Activated B cell treated with CpG ODN at 0.5 μM for 24 hours (primary cell): ENCODE data around the gene CRISP2. TPM values are rescaled to one million over a fixed set of nuclear protein-coding genes. Genes with fewer than 3 reads are reported as not detected.
"Not testable (repeated sequence)": the region's sequence is repeated elsewhere in the genome, so short reads cannot be mapped to it uniquely, and the experiment has no call there.

ENCODE experiments used
- ATAC-seq: fragments of 200-7000 bp; cut with Tn5 transposase; one replicate; pipeline ENCODE4 v1.10.0; 2021; ENCODE audit warnings: low read depth, mild to moderate bottlenecking, moderate library complexity
- CTCF ChIA-PET: fragments of 350-600 bp; sonication (Branson Sonifier 250); formaldehyde crosslinking; loops from one replicate; lab custom pipeline; 2021; ENCODE audit warnings: antibody characterized with exemption; lab: Charles Lee
- POLR2A ChIA-PET: fragments of 350-600 bp; sonication (Branson Sonifier 250); formaldehyde crosslinking; loops from one replicate; lab custom pipeline; 2021; ENCODE audit warnings: antibody characterized with exemption; lab: Charles Lee
- DNase-seq: peaks from one replicate; pipeline ENCODE4 v3.0.0; 2022
- H3K27ac Mint-ChIP-seq: one replicate; pipeline ENCODE4 v1.8.0; 2020; ENCODE audit warnings: mixed read lengths
- H3K27me3 Mint-ChIP-seq: one replicate; pipeline ENCODE4 v1.8.0; 2021; ENCODE audit warnings: mixed read lengths
- H3K36me3 Mint-ChIP-seq: one replicate; pipeline ENCODE4 v1.8.0; 2021; ENCODE audit warnings: low read depth, mixed read lengths
- H3K4me1 Mint-ChIP-seq: one replicate; pipeline ENCODE4 v1.8.0; 2021; ENCODE audit warnings: mixed read lengths
- H3K4me3 Mint-ChIP-seq: one replicate; pipeline ENCODE4 v1.8.0; 2020; ENCODE audit warnings: mild to moderate bottlenecking, mixed read lengths
- H3K9me3 Mint-ChIP-seq: one replicate; pipeline ENCODE4 v1.8.0; 2020; ENCODE audit warnings: mixed read lengths
- CTCF ChIP-seq: fragments of 200-600 bp; IDR thresholded peaks from one replicate; pipeline ENCODE4 v1.8.0; 2022; ENCODE audit warnings: antibody characterized with exemption, mild to moderate bottlenecking
- intact Hi-C: fragments of 100-400 bp; cut with micrococcal nuclease; formaldehyde crosslinking; loops from one replicate; pipeline ENCODE4 v1.15.1; 2024
- total RNA-seq: library from RNA; stranded (reverse); gene quantifications from 2 replicates; pipeline ENCODE4 v1.2.3, GENCODE V29; 2022

CRISP2 gene
- total RNA-seq, 1 donor from 2014 or later = not detected

DNA sequence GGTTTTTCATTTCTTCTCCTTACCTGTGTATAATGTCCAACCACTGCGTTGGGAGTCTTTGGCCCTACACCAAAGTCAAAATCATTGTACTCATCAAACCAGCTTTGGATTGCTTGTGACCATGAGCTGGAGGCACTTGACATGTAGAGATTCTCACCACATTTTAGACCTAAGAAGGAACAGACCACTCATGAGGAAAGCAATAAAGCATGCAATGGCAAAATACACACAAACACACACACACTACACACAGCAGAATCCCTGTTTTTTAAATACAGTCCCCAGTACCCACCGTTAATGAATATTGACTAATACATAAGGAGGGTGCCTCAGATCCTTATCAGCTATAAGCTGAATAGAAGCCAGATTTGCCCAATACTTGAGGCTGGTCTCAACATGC is 20.3 kb upstream of the CRISP2 start:
- Mint-ChIP-seq H3K4me3 (no peak overlapping the region), H3K27ac (no peak overlapping the region), H3K27me3 (no peaks in the 10 kb centered on the region), H3K9me3 (no peaks in the 10 kb centered on the region), H3K4me1 (no peaks in the 10 kb centered on the region), H3K36me3 (no peaks in the 10 kb centered on the region)
- intact Hi-C loops = no loop called here
- CTCF ChIA-PET = no interaction called here
- no peak for TF ChIP-seq CTCF
- ATAC-seq (no peak), DNase-seq (no peak)
- POLR2A ChIA-PET = no interaction called here

- DNase-seq (no peak), ATAC-seq (no peak)
- Mint-ChIP-seq H3K27ac (no peak overlapping the region), H3K27me3 (no peaks in the 10 kb centered on the region), H3K36me3 (no peaks in the 10 kb centered on the region), H3K4me1 (no peaks in the 10 kb centered on the region), H3K9me3 (no peaks in the 10 kb centered on the region), H3K4me3 (no peak overlapping the region)
- intact Hi-C loops = no loop called here
- CTCF ChIA-PET = no interaction called here
- no peak for TF ChIP-seq CTCF
- POLR2A ChIA-PET = no interaction called here
Observed at GRCh38 chr6:49732781-49733180, 19.4 kb upstream of the CRISP2 start.

- ATAC-seq (no peak), DNase-seq (no peak)
- Mint-ChIP-seq H3K27ac (no peak overlapping the region), H3K4me1 (no peaks in the 10 kb centered on the region), H3K27me3 (no peaks in the 10 kb centered on the region), H3K4me3 (no peak overlapping the region), H3K36me3 (no peaks in the 10 kb centered on the region), H3K9me3 (no peaks in the 10 kb centered on the region)
- intact Hi-C loops = no loop called here
- no peak for TF ChIP-seq CTCF
- ChIA-PET POLR2A (no interaction called here), CTCF (no interaction called here)
Observed at GRCh38 chr6:49730251-49730650, 16.9 kb upstream of the CRISP2 start.

DNA sequence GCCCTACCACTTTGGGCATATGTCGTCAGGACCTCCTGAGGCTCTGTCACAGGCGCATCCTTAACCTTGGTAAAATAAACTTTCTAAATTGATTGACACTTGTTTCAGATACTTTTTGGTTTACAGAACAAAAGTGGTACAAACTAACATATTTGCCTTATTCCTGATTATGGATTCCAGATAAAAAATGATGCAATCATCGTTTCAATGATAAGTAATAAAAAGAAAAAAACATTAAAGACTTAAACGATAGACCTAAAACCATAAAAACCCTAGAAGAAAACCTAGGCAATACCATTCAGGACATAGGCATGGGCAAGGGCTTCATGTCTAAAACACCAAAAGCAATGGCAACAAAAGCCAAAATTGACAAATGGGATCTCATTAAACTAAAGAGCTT is 10.6 kb upstream of the CRISP2 start:
- H3K27me3 Mint-ChIP-seq, H3K36me3 Mint-ChIP-seq, POLR2A ChIA-PET: not testable (repeated sequence)

GRCh38 chr6:49721297-49721696 is 8.0 kb upstream of the CRISP2 start:
- Mint-ChIP-seq H3K9me3 (peaks cover 5% of the 10 kb centered on the region), H3K36me3 (no peaks in the 10 kb centered on the region), H3K27me3 (no peaks in the 10 kb centered on the region), H3K4me3 (no peak overlapping the region), H3K27ac (no peak overlapping the region), H3K4me1 (no peaks in the 10 kb centered on the region)
- intact Hi-C loops = no loop called here
- ChIA-PET POLR2A (no interaction called here), CTCF (no interaction called here)
- DNase-seq = no peak
- TF ChIP-seq CTCF = no peak
- ATAC-seq = no peak

More for the DNA sequence above, 10.6 kb upstream of the CRISP2 start:
- ATAC-seq, DNase-seq, H3K4me1 Mint-ChIP-seq, CTCF ChIA-PET, H3K27ac Mint-ChIP-seq, intact Hi-C loops, H3K9me3 Mint-ChIP-seq, H3K4me3 Mint-ChIP-seq: not testable (repeated sequence)

- ATAC-seq = no peak
- ChIA-PET CTCF (no interaction called here), POLR2A (no interaction called here)
- no peaks in the 10 kb centered on the region for H3K36me3 Mint-ChIP-seq
- no peak for TF ChIP-seq CTCF
- H3K9me3 Mint-ChIP-seq = peaks cover 7% of the 10 kb centered on the region
- intact Hi-C loops = no loop called here
- no peak overlapping the region for H3K4me3 Mint-ChIP-seq
- H3K27ac Mint-ChIP-seq = no peak overlapping the region
- DNase-seq = no peak
- H3K4me1 Mint-ChIP-seq = no peaks in the 10 kb centered on the region
- H3K27me3 Mint-ChIP-seq = no peaks in the 10 kb centered on the region
Observed at GRCh38 chr6:49720372-49720771, 7.0 kb upstream of the CRISP2 start.
